ENCODE results near the gene AKR7A3.
A peak's percentile ranks its signal among the peaks of the same experiment; 100 is the strongest.

The AKR7A3 gene

GRCh38 chr1:19251305-19252196 lies 37.0 kb downstream of the AKR7A3 start, which contains the start of the genes EMC1 and MRTO4:
Gene EMC1, minus strand, starts transcription at chr1:19251524. Its CDS starts 15 bp downstream, at chr1:19251509.
Gene MRTO4, plus strand, starts transcription at chr1:19251805. Its CDS starts 31 bp downstream, at chr1:19251836.
- peak; percentile 49 for DNase-seq

- DNase-seq, result no peak
Observed at GRCh38 chr1:19250629-19251304, 37.8 kb downstream of the AKR7A3 start.

- DNase-seq, result no peak
Observed at GRCh38 chr1:19240673-19241538, 47.7 kb downstream of the AKR7A3 start.

GRCh38 chr1:19239876-19240275 lies 48.7 kb downstream of the AKR7A3 start:
- DNase-seq, result no peak

GRCh38 chr1:19234224-19234623 lies 54.3 kb downstream of the AKR7A3 start:
- no peak for DNase-seq

Data from NCI-H526 treated with DMSO at 0.1 percent for 48 hours (cell line).